Fibroblast of gingiva (primary cell): ENCODE results near the gene RPL37A.

Experiments used
- DNase-seq: peaks from one replicate; pipeline ENCODE4 v3.0.0-alpha.2; 2011; ENCODE audit warnings: low read depth

Gene RPL37A

DNA sequence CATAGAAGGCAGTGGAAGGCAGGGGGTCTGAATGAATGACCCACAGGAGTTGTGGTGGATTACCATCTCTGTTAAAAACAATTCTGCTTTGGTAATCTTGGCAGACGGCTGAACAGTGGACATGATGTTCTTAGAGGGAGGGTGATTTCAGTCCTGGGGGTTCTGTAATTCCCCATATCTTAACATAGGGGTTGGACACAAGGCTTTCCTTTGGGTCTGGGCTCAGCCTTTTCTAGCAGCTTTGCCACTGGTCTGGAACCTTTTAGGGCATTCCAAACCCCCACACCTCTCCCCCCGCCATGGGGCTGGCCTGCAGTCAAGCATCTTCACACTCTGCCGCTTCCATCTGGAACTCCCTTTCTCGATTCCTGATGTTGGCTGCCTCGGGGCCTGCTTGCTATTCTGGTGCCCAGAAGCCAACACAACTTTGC lies 50.3 kb downstream of the RPL37A start:
- peak; percentile 92 for DNase-seq

DNA sequence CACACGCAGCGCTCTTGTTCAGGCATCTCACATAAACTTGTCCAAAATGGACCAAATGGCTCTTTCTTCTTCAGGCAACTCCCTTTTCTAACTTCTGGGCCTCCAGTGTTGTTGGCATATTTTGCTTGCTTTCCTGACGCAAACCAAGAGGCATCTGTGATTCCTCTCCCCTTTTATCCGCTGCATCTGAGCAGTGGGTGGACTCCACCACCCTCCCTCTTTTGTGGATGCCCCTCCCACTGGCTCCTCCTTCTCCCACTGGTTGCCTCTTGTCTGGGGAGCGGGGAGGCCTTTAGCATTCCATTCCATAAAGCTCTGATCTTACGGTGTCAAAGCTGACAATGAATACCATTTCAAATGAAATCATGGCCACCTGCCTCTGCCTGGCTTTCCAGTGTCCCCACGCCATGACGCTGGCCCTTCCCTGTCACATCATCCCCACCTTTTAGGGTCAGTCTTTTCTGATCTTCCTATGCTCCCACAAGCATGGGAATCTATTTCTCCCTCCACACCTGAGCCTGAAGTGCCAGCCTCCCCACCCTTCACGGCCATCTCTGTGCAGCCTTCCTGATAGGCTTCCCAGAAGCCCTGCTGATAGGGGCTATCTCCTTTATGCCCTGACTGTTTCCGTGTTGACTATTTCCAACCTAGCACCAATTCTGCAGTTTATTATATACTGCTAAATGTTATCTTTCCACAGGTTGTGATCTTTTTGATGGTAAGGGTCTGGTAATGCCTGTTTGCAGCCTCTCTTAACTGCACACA lies 51.5 kb downstream of the RPL37A start:
- no peak for DNase-seq

DNA sequence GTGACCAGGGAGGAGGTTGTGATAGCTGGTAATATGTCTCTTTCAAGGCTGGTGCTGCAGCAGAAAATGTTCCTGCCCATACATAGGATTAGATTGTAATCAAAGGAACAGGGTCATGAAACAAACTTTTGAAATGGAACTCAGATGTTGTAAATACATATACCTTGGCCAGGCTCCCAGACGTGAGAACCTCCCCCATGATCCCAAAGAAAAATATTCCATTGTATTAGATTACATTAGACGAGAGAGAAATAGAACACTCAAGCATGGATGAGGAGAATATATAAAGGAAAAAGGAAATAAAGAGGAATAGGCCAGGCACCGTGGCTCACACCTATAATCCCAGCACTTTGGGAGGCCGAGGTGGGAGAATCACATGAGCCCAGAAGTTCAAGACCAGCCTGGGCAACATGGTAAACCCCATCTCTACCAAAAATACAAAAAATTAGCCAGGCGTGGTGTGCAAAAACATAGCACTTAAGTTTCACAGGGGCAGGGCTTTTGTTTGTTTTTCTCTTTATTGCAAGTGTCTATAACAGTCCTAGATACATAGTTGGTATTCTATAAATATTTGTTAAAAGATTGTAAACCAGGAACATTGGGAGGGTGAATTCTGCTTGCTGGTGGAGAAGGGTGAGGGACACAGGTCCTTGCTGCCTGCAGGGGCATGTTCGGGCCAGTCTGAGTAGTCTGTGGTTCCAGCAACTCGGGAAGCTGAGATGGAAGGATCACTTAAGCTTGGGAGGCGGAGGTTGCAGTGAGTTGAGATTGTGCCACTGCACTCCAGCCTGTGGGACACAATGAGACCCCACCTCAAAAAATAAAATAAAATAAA lies 52.8 kb downstream of the RPL37A start:
- DNase-seq: peak; percentile 85

DNA sequence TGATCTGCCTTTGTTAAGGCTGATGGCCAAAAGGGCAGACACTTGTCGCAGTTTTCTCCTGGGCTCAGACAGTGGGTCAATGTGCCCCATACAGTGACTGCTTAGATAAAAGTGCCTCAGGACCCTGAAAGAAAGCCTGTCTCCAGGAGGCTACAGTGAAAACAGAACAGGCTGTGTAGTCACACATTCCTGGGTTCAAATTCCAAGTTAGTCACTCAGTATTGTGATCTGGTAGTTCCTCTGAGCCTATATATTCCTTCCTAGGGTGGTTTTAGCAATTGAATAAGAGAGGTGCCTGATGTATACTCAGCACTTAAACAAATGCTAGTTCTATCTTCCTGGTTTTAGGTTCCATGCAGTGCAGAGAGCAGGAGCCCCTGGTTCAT lies 54.4 kb downstream of the RPL37A start:
- DNase-seq: no peak
